GM21367 (cell line): ENCODE data around the gene GLIPR1L2.
"Not testable (repeated sequence)": the region's sequence is repeated elsewhere in the genome, so short reads cannot be mapped to it uniquely, and the experiment has no call there.

Source experiments
- ATAC-seq: cut with Tn5 transposase; IDR thresholded peaks from one replicate; pipeline ENCODE4 v1.9.1; 2021; ENCODE audit not compliant: unreplicated experiment

GLIPR1L2 gene

DNA sequence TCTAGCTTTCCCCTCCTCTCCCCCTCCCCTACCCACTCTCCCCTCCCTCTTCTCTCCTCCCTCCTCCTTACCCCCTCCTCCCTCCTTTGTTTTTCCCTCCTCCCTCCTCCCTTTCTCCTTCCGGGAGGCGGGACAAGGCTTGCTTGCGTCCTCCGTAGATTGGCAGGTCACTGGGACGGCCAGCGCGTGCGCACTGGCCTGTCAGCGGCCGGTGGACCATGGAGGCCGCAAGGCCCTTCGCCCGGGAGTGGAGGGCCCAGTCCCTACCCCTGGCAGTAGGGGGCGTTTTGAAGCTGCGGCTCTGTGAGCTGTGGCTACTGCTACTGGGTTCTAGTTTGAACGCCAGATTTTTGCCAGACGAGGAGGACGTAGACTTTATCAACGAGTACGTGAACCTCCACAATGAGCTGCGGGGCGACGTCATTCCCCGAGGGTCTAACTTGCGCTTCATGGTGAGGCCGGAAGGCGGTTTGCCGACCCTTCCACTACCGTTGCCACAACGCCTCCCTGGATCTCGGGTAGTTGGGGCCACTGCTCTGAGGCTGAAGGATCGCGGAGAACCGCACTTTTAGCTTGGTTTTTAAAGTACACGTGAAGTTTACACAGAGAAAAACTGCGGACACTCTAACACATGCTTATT lies at the start of gene GLIPR1L2:
Gene GLIPR1L2, plus strand, starts transcription at position 191 of the 640 bp plus-strand sequence. Its CDS starts 28 bp downstream, at position 219.
- ATAC-seq = peak; percentile 96

DNA sequence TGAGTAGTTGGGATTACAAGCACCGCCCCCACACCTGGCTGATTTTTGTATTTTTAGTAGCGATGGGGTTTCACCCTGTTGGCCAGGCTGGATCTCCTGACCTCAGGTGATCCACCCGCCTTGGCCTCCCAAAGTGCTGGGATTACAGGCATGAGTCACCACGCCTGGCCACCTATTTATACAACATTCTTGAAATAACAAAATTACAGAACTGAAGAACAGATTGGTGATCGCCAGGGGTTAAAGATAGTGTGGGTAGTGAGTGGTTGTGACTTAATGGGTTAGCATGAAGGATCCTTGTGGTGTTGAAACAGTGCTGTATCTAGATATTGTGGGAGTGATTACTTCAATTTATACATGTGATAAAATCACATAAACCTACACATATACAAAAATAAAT lies 49.0 kb upstream of the GLIPR1L2 start:
- no peak for ATAC-seq

GRCh38 chr12:75345531-75345930 lies 45.4 kb upstream of the GLIPR1L2 start:
- ATAC-seq = no peak

GRCh38 chr12:75346215-75346614 lies 44.7 kb upstream of the GLIPR1L2 start:
- not testable (repeated sequence) for ATAC-seq

- ATAC-seq = no peak
Measured at GRCh38 chr12:75349946-75350345, 40.9 kb upstream of the GLIPR1L2 start.

GRCh38 chr12:75350413-75350812 lies 40.5 kb upstream of the GLIPR1L2 start:
- ATAC-seq = no peak

- ATAC-seq = no peak
Measured at GRCh38 chr12:75354011-75354410, 36.9 kb upstream of the GLIPR1L2 start.

GRCh38 chr12:75360920-75361319 lies 30.0 kb upstream of the GLIPR1L2 start:
- ATAC-seq = no peak

DNA sequence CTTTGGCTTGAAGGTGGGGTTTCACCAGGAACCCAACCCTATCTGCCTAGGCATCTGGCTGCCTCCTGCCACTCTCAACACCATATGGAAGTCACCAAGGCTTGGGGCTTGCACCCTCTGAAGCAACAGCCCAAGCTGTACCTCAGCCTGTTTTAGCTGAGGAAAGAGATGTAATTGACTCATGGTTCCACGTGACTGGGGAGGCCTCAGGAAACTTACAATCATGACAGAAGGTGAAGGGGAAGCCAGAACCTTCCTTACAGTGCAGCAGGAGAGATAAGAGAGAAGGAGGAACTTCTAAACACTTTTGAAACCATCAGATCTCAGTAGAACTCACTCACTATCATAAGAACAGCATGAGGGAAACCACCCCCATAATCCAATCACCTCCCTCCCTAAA lies 29.5 kb upstream of the GLIPR1L2 start:
- no peak for ATAC-seq

- ATAC-seq = no peak
Measured at GRCh38 chr12:75364919-75365318, 26.0 kb upstream of the GLIPR1L2 start.

GRCh38 chr12:75366629-75367028 lies 24.3 kb upstream of the GLIPR1L2 start:
- ATAC-seq = peak; percentile 43

DNA sequence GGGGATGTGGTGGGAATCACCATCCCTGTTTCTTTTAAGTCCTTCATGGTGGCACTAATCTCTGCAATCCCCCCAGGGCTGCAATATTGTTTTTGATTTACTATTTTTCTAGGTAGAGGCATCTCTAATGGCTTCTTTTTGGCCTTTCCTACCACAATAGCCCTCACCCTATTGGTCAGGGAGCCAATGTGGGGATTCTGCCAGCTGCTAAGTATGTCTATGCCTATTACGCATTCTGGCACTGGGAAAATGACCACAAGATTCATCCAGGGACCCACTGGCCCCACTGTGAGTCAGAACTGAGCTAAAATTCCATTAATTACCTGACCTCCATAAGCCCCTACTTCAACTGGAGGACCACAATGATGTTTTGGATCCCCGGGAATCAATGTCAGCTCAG lies 15.9 kb upstream of the GLIPR1L2 start:
- ATAC-seq = no peak

- no peak for ATAC-seq
Measured at GRCh38 chr12:75378354-75378753, 12.5 kb upstream of the GLIPR1L2 start.

DNA sequence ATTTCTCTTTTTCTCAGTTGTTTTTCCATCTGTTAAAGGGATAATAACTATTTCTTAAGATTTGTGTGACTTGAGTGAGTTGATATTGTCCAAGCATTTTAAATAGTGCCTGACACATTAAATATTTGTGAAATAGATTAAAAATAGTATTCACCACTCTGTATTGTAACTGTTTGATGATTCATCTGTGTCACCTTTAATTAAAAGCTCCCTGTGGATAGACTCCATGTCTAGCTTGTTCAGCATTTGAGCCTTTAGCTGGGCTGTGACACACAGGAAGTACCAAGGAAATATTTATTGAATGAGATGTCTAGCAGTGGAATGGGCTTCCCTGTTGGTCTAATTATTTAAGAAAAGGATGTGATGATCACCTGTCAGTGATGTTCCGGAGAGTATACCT lies 1.8 kb upstream of the GLIPR1L2 start:
- no peak for ATAC-seq

- ATAC-seq = no peak
Measured at GRCh38 chr12:75389706-75390105, 1.2 kb upstream of the GLIPR1L2 start.

- no peak for ATAC-seq
Measured at GRCh38 chr12:75390156-75390898, 562 bp upstream of the GLIPR1L2 start.

GRCh38 chr12:75404231-75404630 lies 13.3 kb downstream of the GLIPR1L2 start:
- no peak for ATAC-seq

DNA sequence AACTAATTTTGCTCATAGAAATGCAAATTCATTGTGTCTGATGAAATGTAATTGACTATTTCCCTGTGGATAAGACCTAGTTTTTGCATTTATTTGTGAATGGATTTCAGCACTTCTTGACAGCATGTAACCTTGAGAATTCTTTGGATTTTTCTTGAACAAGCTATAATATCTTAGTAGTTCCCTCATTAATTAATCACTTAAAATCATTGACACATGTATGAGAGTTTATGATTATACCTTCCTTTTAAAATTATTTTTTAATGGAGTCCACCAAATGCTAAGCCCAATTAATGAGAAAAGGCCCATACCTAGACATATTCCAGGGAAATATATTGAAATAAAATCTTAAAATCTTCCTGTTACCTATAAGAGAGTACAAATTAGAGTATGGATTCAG lies 16.8 kb downstream of the GLIPR1L2 start:
- no peak for ATAC-seq

- no peak for ATAC-seq
Measured at GRCh38 chr12:75409830-75410229, 18.9 kb downstream of the GLIPR1L2 start.

DNA sequence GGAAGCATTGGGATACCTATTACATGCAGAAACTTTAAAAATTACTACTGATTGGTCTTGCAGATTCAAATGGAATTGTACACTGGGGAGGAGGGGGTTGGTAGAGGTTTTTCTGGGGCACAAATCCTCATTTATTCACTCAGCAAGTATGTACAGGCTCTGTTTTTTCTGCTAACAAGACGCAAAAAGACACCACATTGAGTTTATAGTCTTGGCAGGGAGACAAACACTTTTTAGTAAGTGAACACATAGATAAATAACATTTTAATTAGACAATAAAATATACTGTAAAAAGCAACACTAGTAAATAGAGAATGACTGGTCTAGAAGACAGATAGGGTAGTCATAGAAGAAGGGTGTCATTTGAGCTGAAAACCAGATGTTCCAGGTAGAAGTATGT lies 23.8 kb downstream of the GLIPR1L2 start:
- ATAC-seq = no peak

- ATAC-seq = no peak
Measured at GRCh38 chr12:75419841-75420240, 29.0 kb downstream of the GLIPR1L2 start.

DNA sequence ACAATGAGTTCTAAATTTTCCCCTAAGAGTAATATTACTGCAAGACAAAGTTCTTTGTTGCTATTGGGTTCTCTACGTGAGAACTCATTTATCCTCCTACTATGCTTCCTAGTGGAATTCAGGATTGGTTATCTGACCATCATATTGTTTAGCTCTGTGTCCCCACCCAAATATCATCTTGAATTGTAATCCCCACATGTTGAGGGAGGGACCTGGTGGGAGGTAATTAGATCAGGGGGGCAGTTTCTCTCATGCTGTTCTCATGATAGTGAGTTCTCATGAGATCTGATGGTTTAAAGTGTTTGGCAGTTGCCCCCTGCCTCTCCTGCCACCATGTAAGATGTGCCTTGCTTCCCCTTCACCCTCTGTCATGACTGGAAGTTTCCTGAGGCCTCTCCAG lies 36.6 kb downstream of the GLIPR1L2 start:
- no peak for ATAC-seq

DNA sequence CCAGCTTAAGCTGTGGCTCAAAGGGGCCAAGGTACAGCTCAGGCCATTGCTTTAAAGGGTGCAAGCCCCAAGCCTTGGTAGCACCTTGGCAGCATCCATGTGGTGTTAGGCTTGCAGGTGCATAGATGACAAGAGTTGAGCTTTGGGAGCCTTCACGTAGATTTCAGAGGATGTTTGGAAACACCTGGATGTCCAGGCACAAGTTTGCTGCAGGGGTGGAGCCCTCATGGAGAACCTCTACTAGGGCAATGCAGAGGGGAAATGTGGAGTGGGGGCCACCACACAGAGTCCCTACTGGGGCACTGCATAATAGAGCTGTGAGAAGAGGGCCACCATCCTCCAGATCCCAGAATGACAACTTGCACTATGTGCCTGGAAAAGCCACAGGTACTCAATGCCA lies 37.9 kb downstream of the GLIPR1L2 start:
- ATAC-seq = no peak
